Stomach (tissue), 4 donors: ENCODE measurements around the gene TLCD1.

Experiments used
- CTCF ChIP-seq, 7 experiments: fragments of 450-650 bp in 4 of 7; fragments of 200-600 bp in 3 of 7; sonication (generic) in 3 of 7; IDR thresholded peaks; one replicate each; pipeline ENCODE4 v1.5.1; 2016 to 2019; ENCODE audit warnings: antibody characterized with exemption in 7 of 7, control low read depth in 2 of 7, mild to moderate bottlenecking in 1 of 7
- EP300 ChIP-seq: sonication (generic); formaldehyde crosslinking; IDR thresholded peaks from one replicate; pipeline ENCODE4 v1.6.1; 2017; ENCODE audit warnings: antibody characterized with exemption

- no peak for TF ChIP-seq CTCF (IDR thresholded peaks at IDR 0.05)
- no peak for TF ChIP-seq EP300
These were observed 19.9 kb upstream of the TLCD1 start for GRCh38 chr17:28745786-28746411.
